ENCODE data around the gene SCN7A.

The SCN7A gene

GRCh38 chr2:166454006-166454595 is 39.9 kb downstream of the SCN7A start:
- TF ChIP-seq, protein P1, sequence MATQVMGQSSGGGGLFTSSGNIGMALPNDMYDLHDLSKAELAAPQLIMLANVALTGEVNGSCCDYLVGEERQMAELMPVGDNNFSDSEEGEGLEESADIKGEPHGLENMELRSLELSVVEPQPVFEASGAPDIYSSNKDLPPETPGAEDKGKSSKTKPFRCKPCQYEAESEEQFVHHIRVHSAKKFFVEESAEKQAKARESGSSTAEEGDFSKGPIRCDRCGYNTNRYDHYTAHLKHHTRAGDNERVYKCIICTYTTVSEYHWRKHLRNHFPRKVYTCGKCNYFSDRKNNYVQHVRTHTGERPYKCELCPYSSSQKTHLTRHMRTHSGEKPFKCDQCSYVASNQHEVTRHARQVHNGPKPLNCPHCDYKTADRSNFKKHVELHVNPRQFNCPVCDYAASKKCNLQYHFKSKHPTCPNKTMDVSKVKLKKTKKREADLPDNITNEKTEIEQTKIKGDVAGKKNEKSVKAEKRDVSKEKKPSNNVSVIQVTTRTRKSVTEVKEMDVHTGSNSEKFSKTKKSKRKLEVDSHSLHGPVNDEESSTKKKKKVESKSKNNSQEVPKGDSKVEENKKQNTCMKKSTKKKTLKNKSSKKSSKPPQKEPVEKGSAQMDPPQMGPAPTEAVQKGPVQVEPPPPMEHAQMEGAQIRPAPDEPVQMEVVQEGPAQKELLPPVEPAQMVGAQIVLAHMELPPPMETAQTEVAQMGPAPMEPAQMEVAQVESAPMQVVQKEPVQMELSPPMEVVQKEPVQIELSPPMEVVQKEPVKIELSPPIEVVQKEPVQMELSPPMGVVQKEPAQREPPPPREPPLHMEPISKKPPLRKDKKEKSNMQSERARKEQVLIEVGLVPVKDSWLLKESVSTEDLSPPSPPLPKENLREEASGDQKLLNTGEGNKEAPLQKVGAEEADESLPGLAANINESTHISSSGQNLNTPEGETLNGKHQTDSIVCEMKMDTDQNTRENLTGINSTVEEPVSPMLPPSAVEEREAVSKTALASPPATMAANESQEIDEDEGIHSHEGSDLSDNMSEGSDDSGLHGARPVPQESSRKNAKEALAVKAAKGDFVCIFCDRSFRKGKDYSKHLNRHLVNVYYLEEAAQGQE (IDR thresholded peaks at IDR 0.05; ENCODE audit: insufficient read depth in 1 of 2, low read depth in 2 of 2, low read length in 2 of 2), result no peak
- TF ChIP-seq FOXP2 (optimal IDR thresholded peaks at IDR 0.05; ENCODE audit: borderline replicate concordance, extremely low read depth, extremely low read length, insufficient read depth) (no peak), SIN3A (IDR thresholded peaks at IDR 0.05; ENCODE audit: borderline replicate concordance, insufficient read depth, low read length) (no peak)

DNA sequence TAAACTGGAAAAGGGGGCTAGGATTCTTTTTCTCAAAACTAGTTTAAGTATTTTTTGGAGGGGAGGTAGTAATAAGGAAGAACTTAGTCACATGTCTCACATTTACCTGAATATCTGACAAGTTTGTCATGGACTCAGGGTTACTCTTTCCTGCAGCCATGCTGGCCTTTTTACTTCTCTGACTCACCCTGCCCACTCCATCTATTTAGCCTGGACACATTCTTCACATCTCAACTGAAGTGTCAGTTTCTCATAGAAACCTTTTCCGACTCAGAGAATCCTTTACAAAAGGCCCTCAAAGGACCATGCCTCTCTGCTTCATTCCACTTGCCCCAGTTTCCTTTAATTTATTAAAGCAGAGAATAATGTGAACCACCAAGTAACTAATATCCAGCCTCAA is 42.6 kb downstream of the SCN7A start:
- TF ChIP-seq SIN3A (IDR thresholded peaks at IDR 0.05; ENCODE audit: borderline replicate concordance, insufficient read depth, low read length) (no peak), TAF1 (IDR thresholded peaks at IDR 0.05; ENCODE audit: borderline replicate concordance, insufficient read depth, low read length) (no peak), FOXP2 (optimal IDR thresholded peaks at IDR 0.05; ENCODE audit: borderline replicate concordance, extremely low read depth, extremely low read length, insufficient read depth) (no peak), POLR2AphosphoS5 (IDR thresholded peaks at IDR 0.05; ENCODE audit: low read depth, low read length) (no peak)
- TF ChIP-seq, protein P1 (IDR thresholded peaks at IDR 0.05; ENCODE audit: insufficient read depth in 1 of 2, low read depth in 2 of 2, low read length in 2 of 2), result no peak

- no peak for TF ChIP-seq TAF1 (IDR thresholded peaks at IDR 0.05; ENCODE audit: borderline replicate concordance, insufficient read depth, low read length)
- no peak for TF ChIP-seq FOXP2 (optimal IDR thresholded peaks at IDR 0.05; ENCODE audit: borderline replicate concordance, extremely low read depth, extremely low read length, insufficient read depth)
- TF ChIP-seq, protein P1 (IDR thresholded peaks at IDR 0.05; ENCODE audit: insufficient read depth in 1 of 2, low read depth in 2 of 2, low read length in 2 of 2), result no peak
- no peak for TF ChIP-seq POLR2AphosphoS5 (IDR thresholded peaks at IDR 0.05; ENCODE audit: low read depth, low read length)
- no peak for TF ChIP-seq SIN3A (IDR thresholded peaks at IDR 0.05; ENCODE audit: borderline replicate concordance, insufficient read depth, low read length)
Measured at GRCh38 chr2:166449439-166449838, 44.6 kb downstream of the SCN7A start.

- TF ChIP-seq SIN3A (IDR thresholded peaks at IDR 0.05; ENCODE audit: borderline replicate concordance, insufficient read depth, low read length) (no peak), TAF1 (IDR thresholded peaks at IDR 0.05; ENCODE audit: borderline replicate concordance, insufficient read depth, low read length) (no peak), POLR2AphosphoS5 (IDR thresholded peaks at IDR 0.05; ENCODE audit: low read depth, low read length) (no peak), FOXP2 (optimal IDR thresholded peaks at IDR 0.05; ENCODE audit: borderline replicate concordance, extremely low read depth, extremely low read length, insufficient read depth) (no peak)
- TF ChIP-seq, protein P1 (IDR thresholded peaks at IDR 0.05; ENCODE audit: insufficient read depth in 1 of 2, low read depth in 2 of 2, low read length in 2 of 2), result no peak
Measured at GRCh38 chr2:166448106-166448505, 45.9 kb downstream of the SCN7A start.

DNA sequence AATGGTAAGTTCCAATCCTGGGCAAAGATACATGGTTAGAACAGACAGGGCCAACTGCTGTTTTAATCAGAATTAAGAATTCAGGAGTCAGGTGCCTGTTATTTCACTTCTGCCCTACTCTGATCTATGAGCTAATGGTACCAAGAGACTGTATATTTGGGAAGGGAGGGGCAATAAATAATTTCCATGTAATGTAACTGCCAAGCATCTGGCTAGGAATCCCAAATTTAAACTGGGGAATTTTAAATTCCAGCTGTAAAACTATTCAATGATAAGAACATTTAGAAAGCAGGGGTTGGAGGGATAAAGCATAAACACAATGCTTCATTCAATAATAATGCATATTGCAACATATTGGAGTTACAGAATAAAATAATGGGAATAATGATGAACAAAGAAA is 49.7 kb downstream of the SCN7A start:
- TF ChIP-seq POLR2AphosphoS5 (IDR thresholded peaks at IDR 0.05; ENCODE audit: low read depth, low read length) (no peak), TAF1 (IDR thresholded peaks at IDR 0.05; ENCODE audit: borderline replicate concordance, insufficient read depth, low read length) (no peak), SIN3A (IDR thresholded peaks at IDR 0.05; ENCODE audit: borderline replicate concordance, insufficient read depth, low read length) (no peak), FOXP2 (optimal IDR thresholded peaks at IDR 0.05; ENCODE audit: borderline replicate concordance, extremely low read depth, extremely low read length, insufficient read depth) (no peak)
- TF ChIP-seq, protein P1 (IDR thresholded peaks at IDR 0.05; ENCODE audit: insufficient read depth in 1 of 2, low read depth in 2 of 2, low read length in 2 of 2), result no peak

Measured in PFSK-1 (cell line).